Measurements from ENCODE around the gene EIF3F.
"Not testable (repeated sequence)": the region's sequence is repeated elsewhere in the genome, so short reads cannot be mapped to it uniquely, and the experiment has no call there.

The EIF3F gene

DNA sequence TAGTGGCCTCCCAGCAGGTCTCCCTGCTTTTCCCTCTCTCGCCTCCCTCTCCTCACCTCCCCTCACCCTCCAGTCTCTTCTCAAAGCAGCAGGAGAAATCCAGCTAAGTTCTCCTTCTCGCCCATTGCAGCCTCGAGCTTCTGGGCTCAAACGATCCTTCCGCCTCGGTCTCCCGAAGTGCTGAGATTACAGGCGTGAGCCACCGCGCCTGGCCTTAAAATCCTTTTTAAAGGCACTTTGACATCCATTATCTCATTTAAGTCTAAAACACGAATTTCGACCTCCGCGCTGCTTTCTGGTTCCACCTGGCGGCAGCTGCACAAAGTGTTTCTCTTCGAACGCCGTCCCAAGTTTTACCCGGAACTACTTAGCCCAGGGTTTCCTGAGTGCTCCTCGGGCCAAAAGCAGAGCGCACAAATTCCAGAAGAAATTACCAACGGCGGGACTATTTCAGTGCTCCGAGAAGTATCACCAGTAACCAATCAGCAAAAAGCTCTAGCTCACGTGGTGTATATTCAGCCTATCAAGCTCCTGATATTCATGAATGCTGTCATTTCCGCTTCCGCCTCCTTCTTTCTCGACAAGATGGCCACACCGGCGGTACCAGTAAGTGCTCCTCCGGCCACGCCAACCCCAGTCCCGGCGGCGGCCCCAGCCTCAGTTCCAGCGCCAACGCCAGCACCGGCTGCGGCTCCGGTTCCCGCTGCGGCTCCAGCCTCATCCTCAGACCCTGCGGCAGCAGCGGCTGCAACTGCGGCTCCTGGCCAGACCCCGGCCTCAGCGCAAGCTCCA lies at the start of gene EIF3F:
Gene EIF3F (plus strand): TSS at position 570 of the 792 bp plus-strand sequence. CDS start 16 bp downstream, at position 586.
- DNase-seq = peak; percentile 96

GRCh38 chr11:7941146-7941545 lies 46.0 kb upstream of the EIF3F start:
- no peak for DNase-seq

DNA sequence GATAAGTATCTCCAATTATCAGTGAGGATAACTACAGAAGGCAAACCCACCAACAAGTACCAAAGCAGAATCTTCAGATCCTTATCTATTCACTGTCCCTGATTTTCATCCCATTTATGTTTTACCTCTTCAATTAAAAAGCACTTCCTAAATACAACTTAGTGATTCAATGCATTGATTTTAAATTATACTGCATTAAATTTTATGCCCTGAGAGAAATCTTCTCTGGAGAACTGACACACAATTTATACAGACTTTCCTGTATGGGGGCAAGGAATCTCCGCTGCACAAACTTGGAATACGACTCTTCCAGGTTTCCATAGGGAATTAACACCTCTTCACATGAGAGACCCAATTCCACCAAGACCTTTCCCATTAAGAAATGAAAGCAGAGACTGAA lies 45.5 kb upstream of the EIF3F start, which contains the start of gene OR10A3:
Gene OR10A3 (minus strand): TSS at position 101 of the 400 bp plus-strand sequence. CDS start 2,188 bp downstream, outside the sequence.
- no peak for DNase-seq

- no peak for DNase-seq
These were observed 43.0 kb upstream of the EIF3F start for GRCh38 chr11:7944123-7944522.

GRCh38 chr11:7949934-7950333 lies 37.2 kb upstream of the EIF3F start:
- DNase-seq = no peak

GRCh38 chr11:7955191-7955590 lies 31.9 kb upstream of the EIF3F start:
- no peak for DNase-seq

- no peak for DNase-seq
These were observed 22.9 kb upstream of the EIF3F start for GRCh38 chr11:7964261-7964660.

DNA sequence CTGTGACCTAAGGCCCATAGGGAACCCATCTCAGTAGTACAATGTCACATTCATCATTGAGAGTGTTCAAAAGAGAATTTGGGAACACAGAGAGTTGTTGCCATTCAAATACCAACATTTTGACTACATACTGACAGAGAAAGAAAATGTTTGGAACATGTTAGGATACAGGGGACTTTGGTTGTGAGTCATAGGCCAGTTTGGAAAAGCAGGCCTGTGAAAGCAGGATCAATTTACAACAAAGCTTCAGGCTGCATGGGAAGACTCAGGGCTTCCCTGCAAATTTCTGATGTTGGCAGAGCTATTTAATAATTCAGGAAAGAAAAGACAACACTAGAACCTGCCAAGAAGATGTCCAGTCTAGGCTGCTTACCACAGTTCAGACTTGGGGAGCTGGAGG lies 22.3 kb upstream of the EIF3F start:
- DNase-seq = no peak

- peak; percentile 2 for DNase-seq
These were observed 21.8 kb upstream of the EIF3F start, which contains the start of gene NLRP10 for GRCh38 chr11:7965386-7965785. Gene NLRP10, minus strand, starts transcription at chr11:7965447. Its CDS starts 1,952 bp downstream, at chr11:7963495.

- no peak for DNase-seq
These were observed 20.0 kb upstream of the EIF3F start for GRCh38 chr11:7967097-7967496.

DNA sequence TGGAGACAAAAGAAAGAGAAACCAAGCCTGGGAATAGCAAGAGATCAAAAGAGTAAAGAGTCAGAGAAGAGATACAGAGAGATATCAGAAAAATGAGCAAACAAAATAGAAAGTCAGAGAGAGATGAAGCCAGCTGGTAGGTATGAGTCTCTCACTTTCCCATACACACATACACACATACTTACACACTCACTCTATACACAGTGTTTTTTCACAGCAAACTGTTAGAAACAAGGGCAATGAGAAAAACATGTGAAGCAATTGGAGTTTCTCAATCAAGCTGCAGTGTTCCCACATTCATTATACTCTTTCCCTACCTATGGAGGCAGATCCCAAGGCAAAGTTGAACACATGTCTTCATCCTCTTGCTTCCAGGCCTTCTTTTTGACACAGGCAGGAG lies 19.3 kb upstream of the EIF3F start:
- no peak for DNase-seq

- DNase-seq = no peak
These were observed 18.5 kb upstream of the EIF3F start for GRCh38 chr11:7968686-7969085.

DNA sequence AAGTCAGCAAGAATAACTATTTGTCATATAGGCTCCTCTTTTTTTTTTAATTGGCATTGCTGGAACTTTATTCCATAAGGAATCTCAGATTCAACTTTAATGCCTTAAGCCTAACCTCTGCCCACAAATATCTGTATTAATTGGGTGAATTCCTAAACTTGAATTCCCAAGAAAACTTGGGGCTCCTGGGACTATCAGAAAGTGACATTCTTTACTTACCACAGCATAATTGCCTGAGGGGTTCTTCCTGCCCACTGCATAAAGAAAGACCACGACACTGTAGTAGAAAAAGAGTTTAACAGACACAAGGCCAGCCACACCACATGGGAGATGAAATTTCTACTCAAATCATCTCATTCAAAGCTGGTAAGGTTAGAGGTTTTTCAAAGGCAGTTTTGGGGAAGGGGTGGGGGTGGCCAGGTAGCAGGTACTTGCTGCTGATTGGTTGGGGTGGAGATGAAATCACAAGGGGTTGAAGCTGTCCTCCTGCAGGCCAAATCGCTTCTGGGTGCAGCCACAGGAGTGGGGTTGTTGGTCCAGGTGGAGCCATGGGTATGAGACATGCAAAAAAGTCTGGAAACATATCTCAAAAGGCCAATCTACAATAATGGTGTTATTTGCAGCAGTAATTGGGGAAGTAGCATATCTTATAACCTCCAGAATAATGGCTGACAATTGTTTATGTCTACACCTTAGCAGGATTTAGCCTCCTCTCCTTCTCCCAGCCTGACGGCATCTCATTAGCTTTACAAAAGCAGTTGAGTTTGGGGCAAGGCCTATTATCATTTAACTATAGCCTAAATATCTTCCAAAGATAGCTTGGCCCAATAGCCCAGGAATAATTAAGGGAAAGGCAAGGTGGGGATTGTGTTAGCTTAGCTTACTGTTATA lies 17.1 kb upstream of the EIF3F start:
- DNase-seq = no peak

DNA sequence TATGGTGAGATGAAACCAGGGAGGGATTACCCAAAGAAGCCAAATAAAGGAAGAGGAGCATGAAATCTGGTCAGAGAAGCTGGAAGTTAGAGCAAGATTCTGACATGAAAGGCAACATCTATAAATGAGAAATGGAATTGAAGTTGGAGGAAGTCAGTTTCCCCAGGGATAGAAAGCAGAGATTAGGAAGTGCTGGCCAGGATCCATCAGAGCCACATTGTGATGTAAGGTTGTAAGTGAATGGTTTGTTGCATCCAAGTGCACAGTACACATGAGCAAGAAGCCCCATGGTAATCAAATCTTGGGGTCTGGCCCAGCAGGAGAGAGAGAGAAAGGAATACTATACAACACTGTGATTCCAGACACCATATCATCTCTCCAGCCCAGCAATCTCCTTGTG lies 15.3 kb upstream of the EIF3F start:
- DNase-seq = no peak

GRCh38 chr11:7973011-7973410 lies 14.1 kb upstream of the EIF3F start:
- no peak for DNase-seq

DNA sequence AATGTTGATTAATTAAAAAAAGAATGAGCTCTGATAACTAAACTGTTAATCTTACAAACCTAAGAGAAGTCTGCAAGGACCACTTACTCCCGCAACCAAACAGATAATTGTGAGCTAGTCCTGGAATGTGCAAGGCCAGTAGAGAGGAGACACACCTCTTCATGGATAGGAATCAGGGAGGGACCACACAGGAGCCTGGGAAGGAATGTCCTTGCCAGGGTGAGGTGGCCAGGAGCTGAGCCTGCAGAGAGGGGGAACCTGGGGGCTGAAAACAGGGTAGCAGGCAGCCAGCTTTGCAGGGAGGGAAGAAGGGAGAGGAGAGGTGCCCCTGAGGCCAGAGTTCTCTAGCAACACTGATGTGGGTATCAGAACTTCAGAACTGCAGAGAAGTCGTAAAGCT lies 12.5 kb upstream of the EIF3F start:
- DNase-seq = no peak

DNA sequence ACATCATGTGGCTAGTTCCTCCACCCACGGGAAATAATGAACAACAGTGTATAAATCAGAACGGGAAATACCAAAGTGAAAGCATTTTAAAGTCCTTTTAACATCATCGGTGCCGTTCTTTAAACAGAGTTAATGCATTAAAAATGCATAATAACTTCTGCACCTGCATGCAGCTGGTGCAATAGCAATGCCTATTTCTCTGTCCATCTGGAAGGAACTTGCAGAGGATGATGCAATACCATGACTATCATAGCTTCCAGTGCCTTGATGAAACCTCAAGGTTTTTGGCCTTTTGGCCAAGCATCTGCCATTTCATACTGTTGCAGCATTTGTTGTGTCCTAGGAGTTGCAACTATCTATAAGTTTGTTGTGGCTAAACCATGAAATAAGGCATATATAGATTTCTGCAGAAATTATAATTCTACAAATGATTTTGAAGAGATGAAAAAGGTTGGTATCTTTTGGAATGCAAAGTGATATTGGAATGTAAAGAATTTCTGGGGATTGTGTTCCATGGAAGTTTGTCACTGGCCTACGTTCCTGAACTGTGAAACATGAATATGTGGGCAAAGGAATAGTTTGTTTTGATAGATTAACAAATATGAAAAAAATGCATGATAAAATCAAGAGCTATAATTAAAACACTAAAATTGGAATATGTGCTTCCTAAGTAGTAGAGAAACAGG lies 9.8 kb upstream of the EIF3F start:
- peak; percentile 78 for DNase-seq

- no peak for DNase-seq
These were observed 5.4 kb upstream of the EIF3F start for GRCh38 chr11:7981619-7982157.

DNA sequence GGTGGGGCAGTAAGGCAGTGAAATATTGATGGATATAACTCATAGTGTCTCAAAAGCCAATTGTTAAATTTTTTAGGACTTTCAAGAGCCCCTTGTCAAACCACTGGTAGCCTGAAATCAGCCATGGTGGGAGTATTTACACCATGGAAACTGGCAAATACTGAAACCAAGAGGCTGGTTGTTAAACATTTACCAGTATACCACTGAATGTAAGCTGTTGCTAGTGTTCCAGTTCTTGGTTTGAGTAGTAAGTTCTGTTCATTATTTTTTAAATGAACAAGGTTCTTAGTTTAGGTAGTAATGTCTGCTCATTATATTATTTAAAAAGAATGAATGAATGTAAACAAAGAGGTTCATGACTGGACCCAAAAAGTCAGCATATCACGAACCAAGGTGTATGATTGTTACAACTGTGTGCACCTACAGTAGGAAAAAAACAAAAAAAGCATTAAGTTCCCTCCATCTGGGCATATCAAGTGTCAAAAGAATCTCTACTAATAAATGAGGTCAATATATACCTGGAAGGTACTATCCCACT lies 4.5 kb upstream of the EIF3F start:
- DNase-seq = no peak

GRCh38 chr11:7983832-7984590 lies 3.1 kb upstream of the EIF3F start:
- DNase-seq = no peak

- not testable (repeated sequence) for DNase-seq
These were observed 385 bp downstream of the EIF3F start for GRCh38 chr11:7987560-7987883.

All from NCI-H226 (cell line).